K562 (cell line): ENCODE results near the gene KIF26B. TPM values are rescaled to one million over a fixed set of nuclear protein-coding genes. Genes with fewer than 3 reads are reported as not detected.

ENCODE experiments used
- ATAC-seq: fragments of 200-7000 bp; cut with Tn5 transposase; 3 replicates; pipeline ENCODE4 v1.9.1; 2020; ENCODE audit warnings: moderate library complexity
- BruUV-seq: library from RNA; stranded (reverse); fragments of 400-500 nt; replicated peaks from 2 replicates; lab custom pipeline; 2021; lab: Mats Ljungman, UMichigan
- CTCF ChIA-PET: fragments of 300-600 bp; formaldehyde crosslinking; extraction: SDS; loops from one replicate; lab custom pipeline; 2021; ENCODE audit warnings: low intra/inter-chr PET ratio; lab: Yijun Ruan, JAX
- POLR2A ChIA-PET: fragments of 300-600, 350-650 bp; sonication (Branson Sonifier 250); formaldehyde crosslinking; extraction: SDS; loops from one replicate; lab custom pipeline; 2021; ENCODE audit warnings: antibody characterized with exemption, inconsistent platforms; lab: Yijun Ruan, JAX
- DNase-seq, 4 experiments: peaks; one replicate each; pipeline versions ENCODE4 v3.0.0 to v3.0.0-alpha.2; 2011 to 2018; ENCODE audit warnings: low spot score in 3 of 4, mixed read lengths in 3 of 4; ENCODE audit errors: extremely low read depth in 1 of 4
- FAIRE-seq: peaks from 2 replicates; lab custom pipeline; 2011; peaks lifted over from hg19 to GRCh38; lab: Jason Lieb, UNC
- H2AFZ ChIP-seq: 2 replicates; pipeline ENCODE4 v1.6.0; 2011; ENCODE audit warnings: low read depth, low read length, control low read depth, inconsistent platforms
- H3K27ac ChIP-seq: fragments of 200-600 bp; 3 replicates; pipeline ENCODE4 v1.8.0; 2011; ENCODE audit warnings: low read depth, mild to moderate bottlenecking, control low read depth, inconsistent platforms, low read length, moderate library complexity, mixed read lengths; ENCODE audit errors: extremely low read depth
- H3K27me3 ChIP-seq, 2 experiments: fragments of 300-600 bp in 1 of 2; 2 replicates in 1 of 2; 3 replicates in 1 of 2; pipeline versions ENCODE4 v1.6.0 to v1.8.0; 2011; ENCODE audit warnings: inconsistent platforms in 2 of 2, low read length in 2 of 2, mild to moderate bottlenecking in 1 of 2, mixed read lengths in 1 of 2, moderate library complexity in 1 of 2; ENCODE audit not compliant: control insufficient read depth in 2 of 2, insufficient read depth in 2 of 2
- H3K36me3 ChIP-seq: fragments of 300-600 bp; 3 replicates; pipeline ENCODE4 v1.8.0; 2011; ENCODE audit warnings: mild to moderate bottlenecking, low read length, inconsistent platforms; ENCODE audit not compliant: control insufficient read depth, insufficient read depth
- H3K4me1 ChIP-seq, 2 experiments: fragments of 200-600 bp in 1 of 2; replicated peaks in 1 of 2; 2 replicates in 1 of 2; 3 replicates in 1 of 2; pipeline versions ENCODE4 v1.5.1 to v1.8.0; 2011; ENCODE audit warnings: inconsistent platforms in 2 of 2, low read length in 2 of 2, mild to moderate bottlenecking in 1 of 2, mixed read lengths in 1 of 2, moderate library complexity in 1 of 2; ENCODE audit not compliant: control insufficient read depth in 2 of 2, insufficient read depth in 2 of 2
- H3K4me2 ChIP-seq: 2 replicates; pipeline ENCODE4 v1.6.1; 2011; ENCODE audit warnings: low read length, control low read depth, inconsistent platforms, mixed read lengths; ENCODE audit not compliant: insufficient read depth
- H3K4me3 ChIP-seq: fragments of 200-600 bp; sonication (generic), shearing (Covaris generic); 2 replicates; pipeline ENCODE4 v1.5.1; 2016; ENCODE audit warnings: control low read depth, inconsistent platforms
- H3K79me2 ChIP-seq: fragments of 200-600 bp; 3 replicates; pipeline ENCODE4 v1.8.0; 2011; ENCODE audit warnings: low read length, inconsistent platforms; ENCODE audit not compliant: control insufficient read depth, insufficient read depth
- H3K9ac ChIP-seq, 2 experiments: 2 replicates each; pipeline versions ENCODE4 v1.6.0 to v1.6.1; 2011; ENCODE audit warnings: low read depth in 2 of 2, low read length in 2 of 2, control low read depth in 1 of 2, inconsistent platforms in 1 of 2, mild to moderate bottlenecking in 1 of 2, mixed read lengths in 1 of 2; ENCODE audit not compliant: insufficient read depth in 1 of 2
- H3K9me1 ChIP-seq: one replicate; pipeline ENCODE4 v1.6.0; 2011; ENCODE audit warnings: inconsistent platforms, mild to moderate bottlenecking, low read length, moderate library complexity; ENCODE audit not compliant: control insufficient read depth, insufficient read depth
- H3K9me3 ChIP-seq: replicated peaks from 2 replicates; pipeline ENCODE4 v1.5.1; 2011; ENCODE audit warnings: low read depth, low read length, inconsistent platforms; ENCODE audit not compliant: control insufficient read depth, insufficient read depth
- H4K20me1 ChIP-seq: replicated peaks from 2 replicates; pipeline ENCODE4 v1.6.1; 2011; ENCODE audit warnings: low read length, inconsistent platforms, mixed read lengths; ENCODE audit not compliant: control insufficient read depth, insufficient read depth
- BRD9 ChIP-seq: fragments of 450-650 bp; IDR thresholded peaks from 2 replicates; pipeline ENCODE4 v1.6.1; 2018; ENCODE audit warnings: low read depth; ENCODE audit not compliant: partially characterized antibody
- CTCFL ChIP-seq: IDR thresholded peaks from 2 replicates; pipeline ENCODE4 v1.6.1; 2011; ENCODE audit warnings: borderline replicate concordance, low read depth, mild to moderate bottlenecking, moderate library complexity, low read length; ENCODE audit not compliant: insufficient read depth, poor library complexity, severe bottlenecking
- DDX20 ChIP-seq: fragments of 450-650 bp; IDR thresholded peaks from 2 replicates; pipeline ENCODE4 v1.6.1; 2016; ENCODE audit warnings: missing genetic modification characterization, low read depth, mild to moderate bottlenecking, missing compliant biosample characterization, moderate library complexity
- ERF ChIP-seq: fragments of 450-650 bp; formaldehyde crosslinking; IDR thresholded peaks from 2 replicates; pipeline ENCODE4 v1.4.0; 2020; ENCODE audit warnings: mild to moderate bottlenecking, mixed read lengths
- GTF3C2 ChIP-seq: IDR thresholded peaks from 3 replicates; pipeline ENCODE4 v1.6.1; 2011; ENCODE audit warnings: borderline replicate concordance, mild to moderate bottlenecking, moderate library complexity; ENCODE audit not compliant: insufficient read length; ENCODE audit errors: extremely low read depth
- MXI1 ChIP-seq: IDR thresholded peaks from 2 replicates; pipeline ENCODE4 v1.6.1; 2011; ENCODE audit warnings: low read depth, mild to moderate bottlenecking, improper control_type of control experiment, low read length
- SMARCB1 ChIP-seq: IDR thresholded peaks from 2 replicates; pipeline ENCODE4 v1.6.1; 2011; ENCODE audit warnings: improper control_type of control experiment, low read depth; ENCODE audit not compliant: insufficient read length
- TBP ChIP-seq: optimal IDR thresholded peaks from 2 replicates; pipeline ENCODE3; 2011; ENCODE audit warnings: low read depth, low read length, improper control_type of control experiment
- ZNF407 ChIP-seq: fragments of 450-650 bp; IDR thresholded peaks from 2 replicates; pipeline ENCODE4 v1.6.1; 2016; ENCODE audit warnings: low read depth
- WGBS: fragments of 100-300 bp; shearing (Covaris generic); methylation state at CpG from one replicate; pipeline ENCODE4 v1.1.6; 2016; ENCODE audit warnings: low coverage, mixed read lengths; ENCODE audit not compliant: insufficient coverage; ENCODE audit errors: missing lambda C conversion rate; 5-methylcytosine and 5-hydroxymethylcytosine counted together
- in situ Hi-C: fragments of 300-500 bp; cut with MboI; formaldehyde crosslinking; loops from 4 replicates; pipeline ENCODE4 v1.15.0; 2018; ENCODE audit warnings: inconsistent platforms, mixed read lengths
- intact Hi-C: fragments of 100-400 bp; cut with micrococcal nuclease; formaldehyde crosslinking; loops from 2 replicates; pipeline ENCODE4 v1.14.2; 2022
- polyA plus RNA-seq, 8 experiments: library from polyadenylated mRNA; depleted of rRNA in 4 of 8; stranded (reverse) in 5 of 8; unstranded in 3 of 8; fragments of >200 nt; fragmentation: Nextera tagmentation in 2 of 8; fragmentation: Illumina TruSeq in 1 of 8; extraction: Ambion mirVana in 2 of 8; extraction: Trizol in 1 of 8; gene quantifications; 2 replicates each; pipeline versions ENCODE4 v1.2.1 to v1.2.3, GENCODE V29; 2011 to 2014; ENCODE audit warnings: inconsistent platforms in 1 of 8, missing spikeins in 1 of 8
- total RNA-seq, 7 experiments: library from RNA; depleted of rRNA in 6 of 7; stranded (reverse); fragments of >200 nt in 6 of 7; fragmentation: Illumina TruSeq in 2 of 7; extraction: Trizol in 2 of 7; gene quantifications; 2 replicates each; pipeline versions ENCODE4 v1.2.1 to v1.2.3, GENCODE V29; 2011 to 2021; ENCODE audit warnings: low replicate concordance in 1 of 7

KIF26B gene
- total and polyA plus RNA-seq, 9 of the 15 experiments (the other 6 are each of a cell fraction or from before 2014, with no cell fraction given) = 0.02 to 0.08 (median 0.03) TPM; not detected in 6

GRCh38 chr1:245558069-245558468, 403.3 kb downstream of the KIF26B start:
- ChIA-PET CTCF (no interaction called here), POLR2A (interaction anchor here (0.6 to 0.8 kb wide), 2 partner anchors 122 to 409 kb away, joined by 3 read pairs; no protein-coding TSS in a partner anchor)
- BruUV-seq = no TSS peak
- intact Hi-C loops = no loop called here
- no peak for FAIRE-seq
- Histone ChIP-seq H3K27ac (no peak overlapping the region), H3K4me2 (no peak overlapping the region), H4K20me1 (peaks cover 3% of the 10 kb centered on the region; the same call in 1 of the 2 replicates), H2AFZ (no peak overlapping the region), H3K4me1 (no peaks in the 10 kb centered on the region), H3K27me3 (peaks cover 79 to 88% of the 10 kb centered on the region in 2 experiments), H3K9me1 (no peaks in the 10 kb centered on the region), H3K79me2 (no peaks in the 10 kb centered on the region), H3K9me3 (no peaks in the 10 kb centered on the region), H3K36me3 (no peaks in the 10 kb centered on the region), H3K9ac (no peak overlapping the region), H3K4me3 (no peak overlapping the region)
- DNase-seq = no peak
- in situ Hi-C loops = no loop called here
- WGBS = 0% methylated on average over 5 of the region's 5 CpGs
- ATAC-seq = no peak
- TF ChIP-seq MXI1 (no peak), TBP (no peak), BRD9 (no peak), GTF3C2 (no peak), CTCFL (no peak), SMARCB1 (no peak), ERF (CRISPR knock-in tag) (no peak), ZNF407 (no peak), DDX20 (no peak)
